NK-92 treated with Interleukin-12 subunit alpha and Interleukin-12 subunit beta, amount 100 ng/mL, for 24 hours (cell line): ENCODE data around the gene SH2D6.

ENCODE experiments used
- DNase-seq: peaks from one replicate; lab custom pipeline; 2025; lab: John Stamatoyannopoulos, UW

Gene SH2D6

GRCh38 chr2:85439986-85440385 is 21.5 kb downstream of the SH2D6 start:
- DNase-seq = no peak

GRCh38 chr2:85440729-85441128 is 22.2 kb downstream of the SH2D6 start:
- no peak for DNase-seq

DNA sequence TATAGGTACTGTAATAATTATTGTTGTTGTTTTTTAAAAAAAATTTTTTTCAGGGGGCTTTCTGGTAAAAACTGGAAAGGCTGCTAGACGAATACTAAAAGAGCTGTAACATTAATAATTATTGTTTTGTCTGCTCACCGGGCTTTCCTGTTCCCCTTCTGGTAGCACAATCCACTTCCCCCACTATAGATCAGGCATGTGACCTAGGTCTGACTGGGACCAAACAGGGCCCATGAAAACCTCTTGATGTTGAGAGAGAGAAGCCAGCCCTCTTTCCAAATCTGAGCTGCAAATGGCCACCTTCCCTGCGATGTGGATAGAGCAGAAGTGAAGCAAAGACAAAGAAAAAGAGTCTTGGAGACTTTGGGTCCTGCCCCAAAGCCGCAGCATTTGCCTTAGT is 23.4 kb downstream of the SH2D6 start:
- DNase-seq = no peak

DNA sequence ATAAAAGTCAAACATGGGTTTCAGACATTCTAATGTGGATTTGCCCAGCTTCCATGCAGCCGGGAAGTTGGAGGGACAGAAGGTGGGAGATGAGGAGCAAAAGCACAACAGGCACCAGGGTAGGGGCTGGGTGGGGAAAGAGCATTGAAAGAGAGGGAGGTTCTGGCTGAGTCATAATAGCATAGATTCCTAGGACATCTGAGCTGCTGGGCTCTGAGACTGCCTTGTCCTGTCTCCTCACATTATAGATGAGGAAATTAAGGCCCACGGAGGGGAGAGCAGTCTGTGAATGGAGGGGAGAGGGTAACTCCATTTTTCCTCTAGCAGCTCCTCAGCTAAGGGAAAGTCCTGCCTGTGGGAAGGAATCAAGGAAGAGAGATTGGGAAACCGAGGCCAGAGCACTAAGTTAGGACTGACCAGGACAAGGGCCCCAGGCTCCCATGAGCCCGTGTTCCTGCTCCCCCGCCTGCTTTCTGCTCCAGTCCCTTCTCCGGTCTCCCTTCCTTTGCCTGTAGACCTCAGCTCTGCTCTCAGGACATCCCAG is 26.2 kb downstream of the SH2D6 start:
- DNase-seq = no peak

- DNase-seq = no peak
These were observed 27.1 kb downstream of the SH2D6 start for GRCh38 chr2:85445316-85446295.

DNA sequence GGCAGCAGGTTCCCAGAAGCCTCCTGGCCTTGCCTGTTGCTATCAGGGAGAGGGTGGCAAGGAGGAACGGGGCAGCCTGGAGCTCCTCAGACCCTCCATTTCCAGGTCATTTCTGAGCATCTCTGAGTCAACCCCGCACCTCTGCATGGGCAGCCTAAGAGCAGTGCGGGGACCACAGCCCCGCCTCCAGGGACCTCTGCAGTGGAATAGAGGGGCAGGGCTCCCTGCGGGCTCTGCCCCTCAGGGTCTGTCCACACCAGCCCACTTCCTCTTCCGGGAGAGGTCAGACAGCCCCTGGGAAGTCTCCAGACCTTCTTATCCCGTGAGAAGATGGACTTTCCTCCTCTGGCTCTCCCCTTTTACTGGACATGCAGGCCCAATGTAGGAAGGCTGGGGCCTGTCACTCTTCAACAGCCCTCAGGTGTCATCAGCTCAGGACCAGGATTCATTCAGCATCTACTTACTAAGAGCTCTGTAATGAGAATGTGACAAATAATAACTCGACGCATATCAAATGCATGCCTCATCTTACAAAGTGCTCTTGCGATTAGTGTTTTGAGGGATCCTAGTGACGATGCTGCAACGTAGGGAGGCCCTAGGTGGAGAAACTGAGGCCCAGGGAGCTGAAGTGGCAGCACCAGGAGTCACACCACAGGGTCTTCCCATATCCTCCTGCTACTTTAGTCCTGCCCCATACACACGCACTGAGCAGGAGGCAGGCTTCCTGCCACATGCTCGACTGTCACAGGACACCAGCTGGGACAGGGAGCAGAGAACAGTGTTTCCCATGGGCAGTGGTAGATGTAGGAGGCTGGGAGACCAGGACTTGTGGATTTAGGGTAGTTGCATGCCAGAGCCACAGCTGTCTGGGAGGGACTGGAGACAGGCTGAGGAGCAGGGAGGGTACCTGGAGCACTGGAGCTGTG is 28.0 kb downstream of the SH2D6 start:
- DNase-seq = no peak

GRCh38 chr2:85447222-85447585 is 28.7 kb downstream of the SH2D6 start:
- DNase-seq = no peak

GRCh38 chr2:85448461-85449213 is 30.1 kb downstream of the SH2D6 start:
- no peak for DNase-seq

DNA sequence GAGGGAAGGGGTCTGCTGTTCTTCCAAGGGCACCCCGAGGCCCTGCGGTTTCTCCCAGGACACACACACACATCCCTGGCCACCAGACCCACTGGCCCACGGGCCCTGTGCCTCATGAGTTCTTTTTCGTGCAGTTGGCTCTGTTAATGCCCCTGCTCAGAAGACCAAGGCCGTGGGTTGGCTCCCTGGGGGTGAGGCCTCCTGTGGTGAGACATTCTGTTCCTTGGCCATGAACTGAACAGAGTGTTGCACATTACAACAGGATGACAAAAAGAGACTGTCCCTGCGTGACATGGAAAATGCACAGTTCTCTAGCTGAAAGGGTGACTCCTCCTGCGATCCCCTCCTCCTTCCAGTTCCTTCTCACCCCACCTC is 30.7 kb downstream of the SH2D6 start:
- DNase-seq = no peak

- no peak for DNase-seq
These were observed 33.7 kb downstream of the SH2D6 start for GRCh38 chr2:85452237-85452636.

DNA sequence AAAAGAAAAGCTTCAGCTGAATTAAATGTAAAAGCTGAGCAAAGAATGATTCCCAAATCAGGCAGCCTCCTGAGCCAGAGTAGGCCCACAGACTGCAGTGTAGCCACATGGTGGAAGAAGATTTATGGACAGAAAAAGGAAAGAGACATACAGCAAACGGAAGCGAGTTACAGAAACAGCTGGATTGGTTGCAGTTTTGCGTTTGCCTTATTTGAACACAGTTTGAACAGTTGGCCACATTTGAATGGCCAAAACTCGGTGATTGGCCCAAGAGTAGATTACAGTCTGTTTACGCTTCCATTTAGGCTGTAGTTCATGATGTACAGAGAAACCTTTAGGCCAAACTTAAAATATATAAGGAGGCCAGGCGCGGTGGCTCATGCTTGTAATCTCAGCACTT is 35.1 kb downstream of the SH2D6 start:
- no peak for DNase-seq

GRCh38 chr2:85455552-85456090 is 37.1 kb downstream of the SH2D6 start:
- no peak for DNase-seq

GRCh38 chr2:85457043-85457442 is 38.5 kb downstream of the SH2D6 start:
- no peak for DNase-seq

GRCh38 chr2:85457877-85458316 is 39.4 kb downstream of the SH2D6 start:
- no peak for DNase-seq

DNA sequence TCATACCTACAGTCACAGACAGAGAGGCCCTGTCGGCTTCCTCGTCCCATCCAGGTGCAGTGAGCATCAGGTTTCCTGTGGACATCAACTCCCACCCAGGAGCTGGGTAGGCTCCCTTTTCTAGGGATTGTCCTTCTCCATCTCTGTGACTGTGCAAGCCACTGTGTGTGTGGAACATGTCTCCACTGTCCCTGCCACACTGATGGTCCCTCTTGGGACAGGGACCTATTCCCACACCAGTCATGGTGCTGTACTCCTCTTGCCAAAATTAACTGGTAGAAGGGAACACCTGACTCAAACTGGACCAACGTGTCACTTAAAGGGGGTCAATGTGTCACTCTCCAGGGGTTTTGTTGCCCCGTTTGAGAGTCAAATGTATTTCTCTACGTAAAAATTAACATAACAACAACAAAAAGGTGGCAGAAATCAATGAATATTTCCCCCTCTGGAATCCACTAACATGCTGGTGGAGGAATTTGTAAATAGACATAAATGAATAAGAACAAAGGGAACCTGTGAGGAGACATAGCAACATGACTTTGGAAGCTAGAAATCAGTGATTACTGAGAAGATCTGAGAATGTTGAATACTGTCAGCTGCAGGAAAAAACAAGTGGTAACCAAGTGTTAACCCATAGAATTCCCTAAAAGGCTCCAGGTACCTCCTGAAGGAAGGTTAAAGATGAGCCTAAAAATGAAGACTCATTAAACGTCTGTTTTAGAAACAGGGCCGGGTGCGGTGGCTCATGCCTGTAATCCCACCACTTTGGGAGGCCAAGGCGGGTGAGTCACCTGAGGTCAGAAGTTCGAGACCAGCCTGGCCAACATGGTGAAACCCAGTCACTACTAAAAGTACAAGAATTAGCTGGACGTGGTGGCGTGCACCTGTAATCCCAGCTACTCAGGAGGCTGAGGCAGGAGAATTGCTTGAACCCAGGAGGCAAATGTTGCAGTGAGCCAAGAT is 40.4 kb downstream of the SH2D6 start:
- DNase-seq = no peak

GRCh38 chr2:85459771-85460170 is 41.3 kb downstream of the SH2D6 start:
- DNase-seq = no peak

DNA sequence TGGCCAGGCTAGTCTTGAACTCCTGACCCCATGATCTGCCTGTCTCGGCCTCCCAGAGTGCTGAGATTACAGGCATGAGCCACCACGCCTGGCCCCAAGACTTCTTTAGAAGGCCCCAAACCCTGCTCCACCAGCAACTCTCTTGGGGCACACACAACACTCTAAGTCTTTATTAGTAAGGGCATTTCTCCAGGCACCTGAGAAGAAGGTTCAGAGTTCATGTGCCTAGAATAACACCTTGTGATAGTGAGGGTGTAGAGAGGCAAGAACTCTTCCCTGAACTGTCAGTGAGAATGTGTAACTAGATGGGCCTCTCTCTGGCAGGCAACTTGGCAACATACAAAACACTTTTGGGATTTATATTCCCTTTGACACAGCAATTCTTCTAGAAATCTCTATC is 43.8 kb downstream of the SH2D6 start:
- DNase-seq = no peak

GRCh38 chr2:85468096-85468703 is 49.7 kb downstream of the SH2D6 start:
- DNase-seq = no peak

DNA sequence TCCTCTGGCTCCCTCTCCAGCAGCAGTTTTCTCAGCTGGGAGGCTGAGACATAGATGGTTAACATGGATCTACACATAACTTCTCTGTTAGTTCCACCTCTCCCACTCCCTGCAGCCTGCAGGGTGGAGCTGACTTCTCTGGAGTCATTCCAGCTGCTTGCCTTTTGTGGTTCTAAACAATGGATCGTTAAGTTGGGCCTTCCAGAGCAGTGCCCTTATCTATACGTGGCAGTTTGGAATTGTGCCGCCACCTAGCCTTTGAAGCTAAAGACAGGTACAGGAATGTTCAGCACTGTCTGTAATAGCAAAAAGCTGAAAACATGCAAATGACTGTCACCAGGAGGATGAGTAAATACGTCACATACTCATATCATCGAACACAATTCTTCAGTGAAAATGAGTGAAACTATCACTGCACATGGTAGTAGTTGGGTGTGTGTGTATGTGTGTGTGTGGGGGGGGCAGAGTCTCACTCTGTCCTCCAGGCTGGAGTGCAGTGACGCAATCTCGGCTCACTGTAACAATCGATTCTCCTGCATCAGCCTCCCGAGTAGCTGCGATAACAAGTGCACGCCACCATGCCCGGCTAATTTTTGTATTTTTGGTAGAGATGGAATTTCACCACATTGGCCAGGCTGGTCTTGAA is 50.3 kb downstream of the SH2D6 start:
- DNase-seq = no peak
